ENCODE measurements around the gene ATF7. TPM values are rescaled to one million over a fixed set of nuclear protein-coding genes. Genes with fewer than 3 reads are reported as not detected.

The ATF7 gene
- total RNA-seq, 2 donors from 2014 or later, result 22.1 to 24.7 TPM

- H3K9me3 ChIP-seq, result no peaks in the 10 kb centered on the region
- TF ChIP-seq CTCF (IDR thresholded peaks at IDR 0.05), result no peak
- no peaks in the 10 kb centered on the region for H3K4me1 ChIP-seq
- H3K4me3 ChIP-seq, result no peak overlapping the region
- no peaks in the 10 kb centered on the region for H3K27me3 ChIP-seq
- H3K27ac ChIP-seq, result no peak overlapping the region
- peaks cover 90% of the 10 kb centered on the region for H3K36me3 ChIP-seq
- DNase-seq (ENCODE audit: low spot score), result no peak
Measured at GRCh38 chr12:53532021-53532420, 94.2 kb downstream of the ATF7 start.

- no peaks in the 10 kb centered on the region for H3K9me3 ChIP-seq
- TF ChIP-seq CTCF (IDR thresholded peaks at IDR 0.05), result no peak
- H3K36me3 ChIP-seq, result peaks cover 86% of the 10 kb centered on the region
- no peak for DNase-seq (ENCODE audit: low spot score)
- H3K4me1 ChIP-seq, result no peaks in the 10 kb centered on the region
- H3K27me3 ChIP-seq, result no peaks in the 10 kb centered on the region
- no peak overlapping the region for H3K4me3 ChIP-seq
- no peak overlapping the region for H3K27ac ChIP-seq
Measured at GRCh38 chr12:53530920-53531319, 95.3 kb downstream of the ATF7 start.

GRCh38 chr12:53530061-53530460, 96.1 kb downstream of the ATF7 start:
- H3K27ac ChIP-seq, result no peak overlapping the region
- H3K4me1 ChIP-seq, result no peaks in the 10 kb centered on the region
- TF ChIP-seq CTCF (IDR thresholded peaks at IDR 0.05), result no peak
- no peak overlapping the region for H3K4me3 ChIP-seq
- no peaks in the 10 kb centered on the region for H3K9me3 ChIP-seq
- no peak for DNase-seq (ENCODE audit: low spot score)
- H3K36me3 ChIP-seq, result peaks cover 87% of the 10 kb centered on the region
- no peaks in the 10 kb centered on the region for H3K27me3 ChIP-seq

GRCh38 chr12:53524476-53524875, 101.7 kb downstream of the ATF7 start:
- Histone ChIP-seq H3K9me3 (no peaks in the 10 kb centered on the region), H3K27ac (no peak overlapping the region), H3K36me3 (peaks cover 87% of the 10 kb centered on the region), H3K27me3 (no peaks in the 10 kb centered on the region), H3K4me1 (no peaks in the 10 kb centered on the region), H3K4me3 (no peak overlapping the region)
- DNase-seq (ENCODE audit: low spot score), result no peak
- no peak for TF ChIP-seq CTCF (IDR thresholded peaks at IDR 0.05)

DNA sequence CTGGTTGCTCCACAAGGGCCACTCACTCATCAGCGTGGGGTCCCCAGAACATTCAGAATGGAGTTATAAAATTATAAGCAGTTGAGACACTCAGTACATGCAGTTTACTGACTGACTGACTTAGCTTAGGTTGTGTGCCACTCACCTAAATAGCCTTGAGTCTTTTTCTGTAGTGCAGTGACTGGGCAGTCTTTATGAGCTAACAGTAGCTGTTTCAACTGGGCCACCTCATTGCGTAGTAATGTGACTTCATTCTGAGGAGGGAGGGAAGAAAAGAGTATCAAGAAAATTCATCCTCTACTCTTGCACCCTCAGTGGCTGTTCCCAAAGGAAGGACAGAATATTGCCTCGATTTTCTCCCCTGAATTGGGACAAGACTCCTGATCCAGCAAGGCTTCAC, 103.1 kb downstream of the ATF7 start:
- Histone ChIP-seq H3K36me3 (peaks cover 87% of the 10 kb centered on the region), H3K4me1 (no peaks in the 10 kb centered on the region), H3K9me3 (no peaks in the 10 kb centered on the region), H3K27ac (no peak overlapping the region), H3K27me3 (no peaks in the 10 kb centered on the region), H3K4me3 (no peak overlapping the region)
- TF ChIP-seq CTCF (IDR thresholded peaks at IDR 0.05), result no peak
- DNase-seq (ENCODE audit: low spot score), result no peak

GRCh38 chr12:53518381-53518780, 107.8 kb downstream of the ATF7 start:
- TF ChIP-seq CTCF (IDR thresholded peaks at IDR 0.05), result no peak
- no peaks in the 10 kb centered on the region for H3K27me3 ChIP-seq
- H3K27ac ChIP-seq, result no peak overlapping the region
- H3K4me3 ChIP-seq, result no peak overlapping the region
- H3K4me1 ChIP-seq, result no peaks in the 10 kb centered on the region
- H3K36me3 ChIP-seq, result peaks cover 97% of the 10 kb centered on the region
- H3K9me3 ChIP-seq, result no peaks in the 10 kb centered on the region
- no peak for DNase-seq (ENCODE audit: low spot score)

Measured in right atrium auricular region (tissue), 2 donors.